Measurements from ENCODE around the gene AKAP13. TPM values are rescaled to one million over a fixed set of nuclear protein-coding genes. Genes with fewer than 3 reads are reported as not detected.

AKAP13 gene
- total and polyA plus RNA-seq, 2 donors = 84.2 to 206 TPM

GRCh38 chr15:85414991-85415390, 34.6 kb downstream of the AKAP13 start:
- WGBS = 98% methylated on average over 10 of the region's 10 CpGs
- Histone ChIP-seq H3K27ac (ENCODE audit: low read depth) (no peak overlapping the region), H3K36me3 (ENCODE audit: insufficient read depth) (no peaks in the 10 kb centered on the region), H3K4me1 (ENCODE audit: insufficient read depth) (no peaks in the 10 kb centered on the region), H3K4me3 (ENCODE audit: low read depth, low read length) (no peak overlapping the region)
- DNase-seq (ENCODE audit: extremely low spot score) = no peak

- Histone ChIP-seq H3K27ac (ENCODE audit: low read depth) (no peak overlapping the region), H3K4me3 (ENCODE audit: low read depth, low read length) (no peak overlapping the region), H3K36me3 (ENCODE audit: insufficient read depth) (no peaks in the 10 kb centered on the region), H3K4me1 (ENCODE audit: insufficient read depth) (no peaks in the 10 kb centered on the region)
- no peak for DNase-seq (ENCODE audit: extremely low spot score)
- 74% methylated on average over 2 of the region's 2 CpGs for WGBS
These were observed 35.4 kb downstream of the AKAP13 start for GRCh38 chr15:85415783-85416182.

GRCh38 chr15:85417276-85417675, 36.9 kb downstream of the AKAP13 start:
- Histone ChIP-seq H3K4me3 (ENCODE audit: low read depth, low read length) (no peak overlapping the region), H3K27ac (ENCODE audit: low read depth) (no peak overlapping the region), H3K4me1 (ENCODE audit: insufficient read depth) (no peaks in the 10 kb centered on the region), H3K36me3 (ENCODE audit: insufficient read depth) (no peaks in the 10 kb centered on the region)
- 96% methylated on average over 5 of the region's 5 CpGs for WGBS
- DNase-seq (ENCODE audit: extremely low spot score) = no peak

- WGBS = 71% methylated on average over 5 of the region's 5 CpGs
- H3K4me1 ChIP-seq (ENCODE audit: insufficient read depth) = no peaks in the 10 kb centered on the region
- no peak for DNase-seq (ENCODE audit: extremely low spot score)
- H3K27ac ChIP-seq (ENCODE audit: low read depth) = no peak overlapping the region
- H3K4me3 ChIP-seq (ENCODE audit: low read depth, low read length) = no peak overlapping the region
- no peaks in the 10 kb centered on the region for H3K36me3 ChIP-seq (ENCODE audit: insufficient read depth)
These were observed 38.8 kb downstream of the AKAP13 start for GRCh38 chr15:85419161-85419560.

- WGBS = 85% methylated on average over 10 of the region's 10 CpGs
These were observed 40.9 kb downstream of the AKAP13 start for GRCh38 chr15:85421116-85421925.

GRCh38 chr15:85422607-85423006, 42.2 kb downstream of the AKAP13 start:
- no peak overlapping the region for H3K27ac ChIP-seq (ENCODE audit: low read depth)
- no peaks in the 10 kb centered on the region for H3K36me3 ChIP-seq (ENCODE audit: insufficient read depth)
- H3K4me1 ChIP-seq (ENCODE audit: insufficient read depth) = no peaks in the 10 kb centered on the region

More at GRCh38 chr15:85421116-85421925, 40.9 kb downstream of the AKAP13 start:
- Histone ChIP-seq H3K36me3 (ENCODE audit: insufficient read depth) (no peaks in the 10 kb centered on the region), H3K27ac (ENCODE audit: low read depth) (no peak overlapping the region), H3K4me1 (ENCODE audit: insufficient read depth) (no peaks in the 10 kb centered on the region), H3K4me3 (ENCODE audit: low read depth, low read length) (no peak overlapping the region)
- DNase-seq (ENCODE audit: extremely low spot score) = no peak

GRCh38 chr15:85423256-85423655, 42.9 kb downstream of the AKAP13 start:
- Histone ChIP-seq H3K4me3 (ENCODE audit: low read depth, low read length) (no peak overlapping the region), H3K27ac (ENCODE audit: low read depth) (no peak overlapping the region), H3K36me3 (ENCODE audit: insufficient read depth) (no peaks in the 10 kb centered on the region), H3K4me1 (ENCODE audit: insufficient read depth) (no peaks in the 10 kb centered on the region)
- no peak for DNase-seq (ENCODE audit: extremely low spot score)

More at GRCh38 chr15:85422607-85423006, 42.2 kb downstream of the AKAP13 start:
- 89% methylated on average over 2 of the region's 2 CpGs for WGBS
- no peak overlapping the region for H3K4me3 ChIP-seq (ENCODE audit: low read depth, low read length)
- DNase-seq (ENCODE audit: extremely low spot score) = no peak

GRCh38 chr15:85424154-85424553, 43.8 kb downstream of the AKAP13 start:
- H3K4me3 ChIP-seq (ENCODE audit: low read depth, low read length) = no peak overlapping the region
- no peak overlapping the region for H3K27ac ChIP-seq (ENCODE audit: low read depth)
- DNase-seq (ENCODE audit: extremely low spot score) = no peak
- H3K36me3 ChIP-seq (ENCODE audit: insufficient read depth) = no peaks in the 10 kb centered on the region
- no peaks in the 10 kb centered on the region for H3K4me1 ChIP-seq (ENCODE audit: insufficient read depth)
- 80% methylated on average over 1 of the region's 1 CpG for WGBS

- Histone ChIP-seq H3K4me1 (ENCODE audit: insufficient read depth) (no peaks in the 10 kb centered on the region), H3K36me3 (ENCODE audit: insufficient read depth) (no peaks in the 10 kb centered on the region), H3K4me3 (ENCODE audit: low read depth, low read length) (no peak overlapping the region), H3K27ac (ENCODE audit: low read depth) (no peak overlapping the region)
- WGBS = 100% methylated on average over 1 of the region's 1 CpG
- DNase-seq (ENCODE audit: extremely low spot score) = no peak
These were observed 46.1 kb downstream of the AKAP13 start for GRCh38 chr15:85426481-85426880.

- DNase-seq (ENCODE audit: extremely low spot score) = no peak
- Histone ChIP-seq H3K4me1 (ENCODE audit: insufficient read depth) (no peaks in the 10 kb centered on the region), H3K27ac (ENCODE audit: low read depth) (no peak overlapping the region), H3K4me3 (ENCODE audit: low read depth, low read length) (no peak overlapping the region), H3K36me3 (ENCODE audit: insufficient read depth) (no peaks in the 10 kb centered on the region)
- WGBS = 90% methylated on average over 5 of the region's 5 CpGs
These were observed 47.1 kb downstream of the AKAP13 start for GRCh38 chr15:85427286-85428028.

- Histone ChIP-seq H3K4me3 (ENCODE audit: low read depth, low read length) (no peak overlapping the region), H3K36me3 (ENCODE audit: insufficient read depth) (no peaks in the 10 kb centered on the region), H3K27ac (ENCODE audit: low read depth) (no peak overlapping the region), H3K4me1 (ENCODE audit: insufficient read depth) (no peaks in the 10 kb centered on the region)
- no peak for DNase-seq (ENCODE audit: extremely low spot score)
- 96% methylated on average over 3 of the region's 3 CpGs for WGBS
These were observed 49.1 kb downstream of the AKAP13 start for GRCh38 chr15:85429522-85429921.

- 83% methylated on average over 6 of the region's 6 CpGs for WGBS
- no peak overlapping the region for H3K4me3 ChIP-seq (ENCODE audit: low read depth, low read length)
- no peak overlapping the region for H3K27ac ChIP-seq (ENCODE audit: low read depth)
- DNase-seq (ENCODE audit: extremely low spot score) = no peak
- H3K4me1 ChIP-seq (ENCODE audit: insufficient read depth) = no peaks in the 10 kb centered on the region
- no peaks in the 10 kb centered on the region for H3K36me3 ChIP-seq (ENCODE audit: insufficient read depth)
These were observed 50.2 kb downstream of the AKAP13 start for GRCh38 chr15:85430406-85431204.

GRCh38 chr15:85439996-85440395, 59.6 kb downstream of the AKAP13 start:
- Histone ChIP-seq H3K27ac (ENCODE audit: low read depth) (no peak overlapping the region), H3K4me1 (ENCODE audit: insufficient read depth) (peaks cover 4% of the 10 kb centered on the region), H3K4me3 (ENCODE audit: low read depth, low read length) (no peak overlapping the region), H3K36me3 (ENCODE audit: insufficient read depth) (no peaks in the 10 kb centered on the region)
- no peak for DNase-seq (ENCODE audit: extremely low spot score)

All from urinary bladder (tissue), 4 donors.